Stimulated activated CD4-positive, alpha-beta T cell treated with anti-CD3 and anti-CD28 coated beads, TNF-alpha, amount 100 ng/mL, for 4 hours (primary cell): Measurements from ENCODE around the gene ACOT13.
"Not testable (repeated sequence)": the region's sequence is repeated elsewhere in the genome, so short reads cannot be mapped to it uniquely, and the experiment has no call there.

Source experiments
- DNase-seq, 3 experiments: peaks; one replicate each; pipeline ENCODE4 v3.0.0-alpha.2; 2020; ENCODE audit warnings: low read depth in 3 of 3

Gene ACOT13

DNA sequence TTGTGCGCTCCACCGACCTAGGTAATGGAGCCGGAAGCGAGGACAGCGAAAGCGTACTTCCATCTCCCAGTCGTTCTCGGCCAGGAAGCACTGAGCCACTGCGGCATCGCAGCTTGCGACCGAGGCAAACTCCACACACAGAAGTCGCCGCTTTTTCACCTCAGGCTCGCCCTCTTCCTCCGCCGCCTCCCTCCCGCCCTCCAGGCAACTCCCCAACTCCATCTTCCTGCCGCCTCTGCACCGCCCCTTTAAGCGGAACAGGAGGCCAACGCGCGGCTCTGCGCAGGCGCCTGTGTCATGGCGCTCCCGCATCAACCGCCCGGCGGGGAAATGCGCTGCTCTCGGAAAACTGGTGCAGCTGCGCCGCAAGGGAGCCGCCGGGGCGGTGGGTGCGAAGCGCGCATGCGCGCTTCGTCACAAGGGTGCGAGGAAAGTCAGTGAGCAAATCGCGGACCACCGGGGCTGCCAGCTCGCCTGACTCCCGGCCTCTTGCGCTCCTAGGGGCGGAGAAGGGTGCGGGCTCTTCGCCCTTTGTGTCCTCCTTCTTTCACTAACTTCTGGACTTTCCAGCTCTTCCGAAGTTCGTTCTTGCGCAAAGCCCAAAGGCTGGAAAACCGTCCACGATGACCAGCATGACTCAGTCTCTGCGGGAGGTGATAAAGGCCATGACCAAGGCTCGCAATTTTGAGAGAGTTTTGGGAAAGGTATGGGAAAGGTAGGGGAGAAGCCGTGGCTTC lies at the start of gene ACOT13, which contains the start of gene TDP2:
Gene ACOT13 (plus strand): TSS at position 437 of the 737 bp plus-strand sequence. CDS start 187 bp downstream, at position 624.
Gene TDP2 (minus strand): TSS at position 259 of the 737 bp plus-strand sequence. CDS start 37 bp downstream, at position 222.
- DNase-seq, result peak; percentile 91 to 93 (median 91)

DNA sequence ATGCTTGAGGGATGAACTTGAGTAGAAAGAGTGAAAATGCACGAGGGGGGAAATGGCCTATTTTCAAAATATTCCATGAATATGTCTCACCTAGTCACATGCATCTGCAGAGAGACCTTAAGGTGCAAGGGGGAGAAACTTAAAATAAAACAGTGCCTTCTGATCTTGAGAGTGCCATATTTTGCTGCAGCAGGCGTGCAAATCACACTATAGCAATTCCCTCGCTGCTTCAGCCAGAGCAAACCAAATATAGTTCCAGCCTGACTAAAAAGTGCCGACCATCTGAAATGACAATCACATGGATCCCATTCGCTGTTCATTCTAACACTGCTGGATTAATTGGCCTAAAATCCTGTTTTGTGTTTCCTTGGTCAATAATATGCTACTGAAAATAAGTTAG lies 47.2 kb upstream of the ACOT13 start:
- DNase-seq, result no peak

GRCh38 chr6:24620637-24621036 lies 46.2 kb upstream of the ACOT13 start:
- DNase-seq, result no peak

DNA sequence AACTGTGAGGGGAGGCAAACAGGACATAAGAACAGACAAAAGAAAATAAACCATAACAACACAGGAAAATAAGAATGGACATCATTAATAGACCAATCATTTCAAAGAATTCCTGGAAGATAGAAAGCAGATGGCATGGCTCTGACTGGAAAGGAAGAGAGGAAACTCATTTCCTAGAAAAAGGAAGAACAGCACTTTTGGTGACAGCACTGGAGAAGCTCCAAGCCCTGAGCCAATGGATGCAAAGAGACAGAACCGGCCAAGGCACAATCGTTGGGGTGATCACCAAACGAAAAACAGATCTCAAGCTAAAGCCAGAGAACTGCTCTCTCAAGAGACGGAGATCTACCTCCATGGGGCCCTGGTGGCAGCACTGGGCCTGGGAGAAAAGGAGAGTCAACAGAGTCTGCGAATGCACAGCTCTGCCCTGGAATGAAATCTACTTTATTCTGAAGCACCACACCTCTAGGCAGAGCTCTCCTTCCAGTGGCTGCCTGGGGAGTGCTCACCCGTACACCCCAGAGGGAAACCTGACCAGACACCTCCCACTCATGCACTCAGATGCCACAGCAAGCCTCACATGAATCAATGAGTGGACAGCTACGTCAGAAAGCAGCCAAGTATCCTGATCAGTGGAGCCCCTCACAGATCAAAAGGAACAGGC lies 45.1 kb upstream of the ACOT13 start:
- no peak for DNase-seq

- no peak for DNase-seq
Observed at GRCh38 chr6:24630856-24631505, 35.9 kb upstream of the ACOT13 start.

GRCh38 chr6:24631671-24632070 lies 35.2 kb upstream of the ACOT13 start:
- no peak for DNase-seq

DNA sequence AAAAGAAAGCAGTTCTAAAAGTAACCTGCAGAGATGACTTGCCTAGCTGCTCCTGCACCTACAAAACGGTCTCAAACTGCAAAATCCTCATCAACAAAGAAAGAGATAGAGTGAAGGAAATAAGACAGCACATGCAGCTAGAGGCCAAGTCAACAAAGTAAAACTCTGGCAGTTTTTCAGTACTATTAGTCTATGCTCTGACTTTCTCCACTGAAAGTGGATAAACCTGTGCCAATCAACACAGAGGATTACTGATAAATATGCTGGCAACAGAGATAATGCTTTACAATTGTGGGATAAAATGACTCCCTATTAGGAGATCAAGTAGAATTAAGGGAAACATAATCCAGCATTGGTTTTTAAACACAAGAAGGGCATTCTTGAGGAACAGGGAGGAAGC lies 34.3 kb upstream of the ACOT13 start:
- DNase-seq, result no peak

- no peak for DNase-seq
Observed at GRCh38 chr6:24636681-24637080, 30.2 kb upstream of the ACOT13 start.

GRCh38 chr6:24640166-24640565 lies 26.7 kb upstream of the ACOT13 start:
- DNase-seq, result no peak

GRCh38 chr6:24640631-24641030 lies 26.2 kb upstream of the ACOT13 start:
- not testable (repeated sequence) for DNase-seq

- DNase-seq, result no peak
Observed at GRCh38 chr6:24642061-24642460, 24.8 kb upstream of the ACOT13 start.

DNA sequence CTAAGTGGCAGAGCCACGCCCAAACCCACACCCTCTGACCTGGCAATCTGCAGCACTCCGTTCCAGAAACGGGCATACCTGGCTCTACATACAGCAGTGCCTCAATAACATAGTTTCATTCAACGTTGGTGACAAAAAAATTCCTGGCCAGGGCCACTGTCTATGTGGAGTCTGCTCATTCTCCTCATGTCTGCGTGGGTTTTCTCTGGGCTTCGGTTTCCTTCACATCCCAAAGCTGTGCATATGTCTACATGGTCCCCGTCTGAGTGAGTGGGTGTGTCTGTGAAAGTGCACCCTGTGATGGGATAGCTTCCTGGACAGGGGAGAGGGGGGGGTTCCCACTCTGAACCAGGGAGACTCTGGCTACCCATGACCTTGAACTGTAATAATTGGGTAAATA lies 23.0 kb upstream of the ACOT13 start:
- no peak for DNase-seq

DNA sequence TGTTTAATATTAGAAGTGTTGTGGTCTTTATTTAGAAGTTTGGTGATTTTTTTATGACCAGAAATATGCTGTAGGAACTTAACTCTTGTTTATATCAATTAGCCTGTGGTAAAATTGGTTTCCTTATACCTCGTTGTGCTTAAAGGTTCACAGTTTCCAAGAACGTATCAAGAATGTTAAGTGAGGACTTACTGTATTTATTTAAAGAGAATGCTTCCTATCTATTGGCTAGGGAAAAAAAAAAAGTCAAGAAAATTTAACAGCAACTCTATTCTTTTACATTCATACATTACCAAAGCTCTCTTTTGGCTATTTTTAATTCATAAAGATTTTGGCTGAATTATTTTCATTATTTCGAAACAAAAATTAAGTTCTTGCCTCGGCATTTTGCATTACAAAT lies 22.5 kb upstream of the ACOT13 start:
- DNase-seq, result no peak

- DNase-seq, result no peak
Observed at GRCh38 chr6:24646771-24647170, 20.1 kb upstream of the ACOT13 start.

- DNase-seq, result no peak
Observed at GRCh38 chr6:24648276-24648675, 18.6 kb upstream of the ACOT13 start.

DNA sequence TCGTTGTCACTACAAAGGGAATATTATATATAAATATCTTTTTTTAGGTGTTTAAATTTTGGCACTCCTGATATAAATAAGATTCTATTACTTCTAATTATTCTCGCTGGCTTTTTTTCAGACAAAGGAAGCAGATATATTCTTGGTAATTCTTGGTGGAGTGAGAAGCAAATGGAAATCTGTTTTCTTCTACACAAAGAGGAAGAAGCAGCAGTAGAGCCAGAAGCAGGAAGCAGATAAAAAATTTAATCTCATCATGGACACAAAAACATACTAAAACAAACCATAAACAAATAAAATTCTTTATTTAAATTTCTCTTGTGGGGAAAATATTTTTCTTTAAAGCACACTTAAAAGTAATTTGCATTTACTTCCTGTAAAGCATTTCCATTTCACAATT lies 17.2 kb upstream of the ACOT13 start:
- DNase-seq, result no peak

GRCh38 chr6:24650365-24650764 lies 16.5 kb upstream of the ACOT13 start:
- no peak for DNase-seq

DNA sequence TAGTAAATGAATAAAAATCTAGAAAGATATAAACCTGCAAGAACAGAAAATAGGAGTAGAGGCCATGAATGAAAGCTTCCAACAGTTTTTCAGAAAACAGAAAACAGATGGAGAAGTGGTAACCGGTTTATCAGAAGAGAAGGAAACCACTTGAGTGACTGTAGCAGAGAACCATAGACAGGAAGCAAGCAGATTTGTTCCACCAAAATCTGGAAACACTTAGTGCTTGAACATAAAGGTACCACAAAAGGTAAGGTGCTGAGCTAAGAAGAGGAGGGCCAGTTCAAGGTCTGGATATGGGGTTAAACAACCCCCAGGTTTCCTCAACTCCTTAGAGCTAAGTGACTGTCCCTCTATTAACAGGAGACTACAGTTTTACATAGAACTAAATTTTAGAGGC lies 11.7 kb upstream of the ACOT13 start:
- DNase-seq, result no peak

GRCh38 chr6:24658573-24659560 lies 8.0 kb upstream of the ACOT13 start:
- no peak for DNase-seq

GRCh38 chr6:24659561-24659960 lies 7.3 kb upstream of the ACOT13 start:
- no peak for DNase-seq

- DNase-seq, result no peak
Observed at GRCh38 chr6:24660105-24660504, 6.8 kb upstream of the ACOT13 start.

DNA sequence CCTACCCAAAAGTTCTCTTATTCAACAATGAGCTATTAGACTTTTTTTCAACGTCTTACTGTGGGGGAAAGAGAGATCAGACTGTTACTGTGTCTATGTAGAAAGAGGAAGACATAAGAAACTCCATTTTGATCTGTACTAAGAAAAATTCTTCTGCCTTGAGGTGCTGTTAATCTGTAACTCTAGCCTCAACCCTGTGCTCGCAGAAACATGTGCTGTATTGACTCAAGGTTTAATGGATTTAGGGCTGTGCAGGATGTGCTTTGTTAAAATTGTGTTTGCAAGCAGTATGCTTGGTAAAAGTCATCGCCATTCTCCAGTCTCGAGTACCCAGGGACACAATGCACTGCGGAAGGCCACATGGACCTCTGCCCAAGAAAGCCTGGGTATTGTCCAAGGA lies 5.1 kb upstream of the ACOT13 start:
- not testable (repeated sequence) for DNase-seq
